ENCODE data around the gene MYO1H.

- no peak for TF ChIP-seq CTCF (IDR thresholded peaks at IDR 0.05 in 8 of 11, conservative IDR thresholded peaks at IDR 0.05 in 3 of 11)
- no peak for TF ChIP-seq POLR2A (IDR thresholded peaks at IDR 0.05)
- no peak for TF ChIP-seq POLR2AphosphoS5 (IDR thresholded peaks at IDR 0.05)
These were observed 44.9 kb upstream of the MYO1H start for GRCh38 chr12:109302770-109303169.

Data from spleen (tissue), 7 donors.